Lung (tissue), 12 donors: ENCODE measurements around the gene LPXN. TPM values are rescaled to one million over a fixed set of nuclear protein-coding genes. Genes with fewer than 3 reads are reported as not detected.

Experiments used
- ATAC-seq: fragments of 200-7000 bp; cut with Tn5 transposase; one replicate; pipeline ENCODE4 v1.9.1; 2020; ENCODE audit warnings: moderate number of reproducible peaks; ENCODE audit not compliant: insufficient read depth, low FRiP score
- DNase-seq, 3 donors: peaks; one replicate each; pipeline ENCODE4 v3.0.0-alpha.2; 2013 to 2017
- H3K27ac ChIP-seq, 2 donors: one replicate each; pipeline ENCODE4 v1.5.1; 2013; ENCODE audit warnings: mild to moderate bottlenecking in 2 of 2, moderate library complexity in 2 of 2, control low read depth in 1 of 2, inconsistent platforms in 1 of 2, low read depth in 1 of 2, low read length in 1 of 2
- H3K27me3 ChIP-seq, 3 donors: one replicate each; pipeline ENCODE4 v1.5.1; 2013; ENCODE audit warnings: low read length in 2 of 3; ENCODE audit not compliant: control insufficient read depth in 3 of 3, insufficient read depth in 3 of 3
- H3K36me3 ChIP-seq, 4 donors: one replicate each; pipeline ENCODE4 v1.5.1; 2013; ENCODE audit warnings: low read length in 4 of 4, mild to moderate bottlenecking in 1 of 4, moderate library complexity in 1 of 4; ENCODE audit not compliant: control insufficient read depth in 4 of 4, insufficient read depth in 4 of 4
- H3K4me1 ChIP-seq, 5 donors: one replicate each; pipeline ENCODE4 v1.5.1; 2013; ENCODE audit warnings: low read length in 5 of 5, mild to moderate bottlenecking in 2 of 5, moderate library complexity in 1 of 5; ENCODE audit not compliant: control insufficient read depth in 5 of 5, insufficient read depth in 5 of 5
- H3K4me3 ChIP-seq: one replicate; pipeline ENCODE4 v1.5.1; 2013; ENCODE audit warnings: mild to moderate bottlenecking, control low read depth, moderate library complexity
- H3K9ac ChIP-seq, 2 donors: one replicate each; pipeline ENCODE4 v1.5.1; 2013; ENCODE audit warnings: low read length in 2 of 2, control low read depth in 1 of 2; ENCODE audit not compliant: insufficient read depth in 1 of 2
- H3K9me3 ChIP-seq, 4 donors: one replicate each; pipeline ENCODE4 v1.5.1; 2013; ENCODE audit warnings: low read length in 3 of 4, mild to moderate bottlenecking in 1 of 4, moderate library complexity in 1 of 4; ENCODE audit not compliant: control insufficient read depth in 4 of 4, insufficient read depth in 3 of 4
- CTCF ChIP-seq: IDR thresholded peaks from 2 replicates; pipeline ENCODE4 v1.5.1; 2012; ENCODE audit warnings: mild to moderate bottlenecking; ENCODE audit errors: control extremely low read depth, extremely low read depth
- WGBS, 2 donors: extraction: QIAGEN DNeasy Blood & Tissue Kit; methylation state at CpG; one replicate each; pipeline ENCODE4 v1.1.7; 2013; 5-methylcytosine and 5-hydroxymethylcytosine counted together
- polyA plus RNA-seq, 2 donors: library from polyadenylated mRNA; stranded (reverse); fragments of 200-250 nt; gene quantifications; one replicate each; pipeline ENCODE4 v1.2.1, GENCODE V29; 2013
- total RNA-seq, 2 donors: library from RNA; depleted of rRNA in 1 of 2; stranded (reverse); fragments of >200 nt in 1 of 2; gene quantifications; one replicate each; pipeline ENCODE4 v1.2.1, GENCODE V29; 2014 to 2021
- donor health status: control.
- donor health status: control.
- donor health status: Bipolar disorder and iron deficiency.
- donor health status: healthy.
- donor health status: DM: yes; HTN: yes; CAD: no.

The LPXN gene
- total and polyA plus RNA-seq, 4 donors, result 9.3 to 35.0 (median 25.9) TPM

GRCh38 chr11:58502004-58502403 is 73.7 kb downstream of the LPXN start:
- DNase-seq, result no peak
- Histone ChIP-seq H3K27me3 (no peaks in the 10 kb centered on the region), H3K9me3 (no peaks in the 10 kb centered on the region), H3K36me3 (no peaks in the 10 kb centered on the region), H3K27ac (no peak overlapping the region), H3K4me3 (no peak overlapping the region), H3K9ac (no peak overlapping the region), H3K4me1 (no peaks in the 10 kb centered on the region)
- TF ChIP-seq CTCF, result no peak
- no peak for ATAC-seq

- TF ChIP-seq CTCF, result no peak
- Histone ChIP-seq H3K9me3 (no peaks in the 10 kb centered on the region), H3K36me3 (no peaks in the 10 kb centered on the region), H3K4me3 (no peak overlapping the region), H3K4me1 (no peaks in the 10 kb centered on the region), H3K27me3 (no peaks in the 10 kb centered on the region), H3K9ac (no peak overlapping the region), H3K27ac (no peak overlapping the region)
- ATAC-seq (no peak), DNase-seq (peak in 1 of 3 donors; percentile 9)
- WGBS, 2 donors, result 24 to 34% methylated on average over 2 of the region's 2 CpGs
Observed at GRCh38 chr11:58498464-58498863, 77.2 kb downstream of the LPXN start.

- WGBS, 2 donors, result 86 to 93% methylated on average over 2 of the region's 2 CpGs
- Histone ChIP-seq H3K9ac (no peak overlapping the region), H3K36me3 (no peaks in the 10 kb centered on the region), H3K9me3 (no peaks in the 10 kb centered on the region), H3K4me1 (no peaks in the 10 kb centered on the region), H3K4me3 (no peak overlapping the region), H3K27me3 (no peaks in the 10 kb centered on the region), H3K27ac (no peak overlapping the region)
- TF ChIP-seq CTCF, result no peak
- DNase-seq, result no peak
- ATAC-seq, result no peak
Observed at GRCh38 chr11:58497951-58498350, 77.7 kb downstream of the LPXN start.

GRCh38 chr11:58495906-58496305 is 79.8 kb downstream of the LPXN start:
- Histone ChIP-seq H3K27ac (no peak overlapping the region), H3K9me3 (no peaks in the 10 kb centered on the region), H3K36me3 (no peaks in the 10 kb centered on the region), H3K4me3 (no peak overlapping the region), H3K27me3 (no peaks in the 10 kb centered on the region), H3K4me1 (no peaks in the 10 kb centered on the region), H3K9ac (no peak overlapping the region)
- 75 to 78% methylated on average over 2 of the region's 2 CpGs for WGBS, 2 donors
- DNase-seq (no peak), ATAC-seq (no peak)
- TF ChIP-seq CTCF, result no peak
